Measurements from ENCODE around the gene UEVLD. TPM values are rescaled to one million over a fixed set of nuclear protein-coding genes. Genes with fewer than 3 reads are reported as not detected.
A peak's percentile ranks its signal among the peaks of the same experiment; 100 is the strongest.

The UEVLD gene
- total and polyA plus RNA-seq, 8 donors, result 4.9 to 40.6 (median 14.6) TPM

- Histone ChIP-seq H3K4me3 (no peak overlapping the region), H3K27ac (no peak overlapping the region), H3K9me3 (no peaks in the 10 kb centered on the region), H3K4me1 (peaks cover 12 to 44% (median 35%) of the 10 kb centered on the region in 4 donors), H3K36me3 (peaks cover 0 to 24% (median 19%) of the 10 kb centered on the region in 4 donors), H3K27me3 (no peaks in the 10 kb centered on the region)
- TF ChIP-seq EP300 (IDR thresholded peaks at IDR 0.05), result no peak
- TF ChIP-seq POLR2AphosphoS5 (IDR thresholded peaks at IDR 0.05), result no peak
- DNase-seq, result peak in 1 of 2 donors; percentile 20
- intact Hi-C loops (cut with DNase I; ENCODE audit: low total_unique reads), result no loop called here
- WGBS, 5 donors, result 50 to 66% (median 62%) methylated on average over 4 of the region's 4 CpGs
Measured at GRCh38 chr11:18522388-18522787, 66.1 kb downstream of the UEVLD start.

GRCh38 chr11:18521122-18521521 is 67.4 kb downstream of the UEVLD start:
- Histone ChIP-seq H3K9me3 (no peaks in the 10 kb centered on the region), H3K27ac (no peak overlapping the region), H3K36me3 (peaks cover 0 to 37% (median 30%) of the 10 kb centered on the region in 4 donors), H3K4me1 (peaks cover 12 to 42% (median 32%) of the 10 kb centered on the region in 4 donors), H3K27me3 (no peaks in the 10 kb centered on the region), H3K4me3 (no peak overlapping the region)
- intact Hi-C loops (cut with DNase I; ENCODE audit: low total_unique reads), result no loop called here
- 66 to 96% (median 90%) methylated on average over 3 of the region's 3 CpGs for WGBS, 5 donors
- DNase-seq, result no peak
- no peak for TF ChIP-seq POLR2AphosphoS5 (IDR thresholded peaks at IDR 0.05)

GRCh38 chr11:18502352-18502751 is 86.2 kb downstream of the UEVLD start:
- H3K27ac ChIP-seq, result no peak overlapping the region
- intact Hi-C loops (cut with DNase I; ENCODE audit: low total_unique reads), result no loop called here
- H3K4me3 ChIP-seq, result no peak overlapping the region
- no peaks in the 10 kb centered on the region for H3K4me1 ChIP-seq
- no peak for TF ChIP-seq POLR2AphosphoS5 (IDR thresholded peaks at IDR 0.05)
- no peak for TF ChIP-seq EP300 (IDR thresholded peaks at IDR 0.05)
- no peak for TF ChIP-seq POLR2A (IDR thresholded peaks at IDR 0.05)
- no peak for TF ChIP-seq CTCF (IDR thresholded peaks at IDR 0.05)
- H3K36me3 ChIP-seq, result peaks cover 50 to 95% (median 90%) of the 10 kb centered on the region in 4 donors
- no peaks in the 10 kb centered on the region for H3K9me3 ChIP-seq
- H3K27me3 ChIP-seq, result no peaks in the 10 kb centered on the region
- DNase-seq, result no peak

GRCh38 chr11:18501629-18502028 is 86.9 kb downstream of the UEVLD start:
- intact Hi-C loops (cut with DNase I; ENCODE audit: low total_unique reads), result no loop called here

GRCh38 chr11:18498039-18498438 is 90.5 kb downstream of the UEVLD start:
- Histone ChIP-seq H3K9me3 (no peaks in the 10 kb centered on the region), H3K27me3 (no peaks in the 10 kb centered on the region), H3K4me1 (peaks cover 0 to 12% (median 7%) of the 10 kb centered on the region in 4 donors), H3K27ac (no peak overlapping the region), H3K36me3 (peaks cover 33 to 88% (median 83%) of the 10 kb centered on the region in 4 donors), H3K4me3 (no peak overlapping the region)
- intact Hi-C loops (cut with DNase I; ENCODE audit: low total_unique reads), result no loop called here
- no peak for DNase-seq
- 86 to 97% (median 92%) methylated on average over 1 of the region's 1 CpG for WGBS, 5 donors
- TF ChIP-seq POLR2A (IDR thresholded peaks at IDR 0.05) (no peak), EP300 (IDR thresholded peaks at IDR 0.05) (no peak), CTCF (IDR thresholded peaks at IDR 0.05) (no peak), POLR2AphosphoS5 (IDR thresholded peaks at IDR 0.05) (no peak)

More at GRCh38 chr11:18501629-18502028, 86.9 kb downstream of the UEVLD start:
- Histone ChIP-seq H3K27me3 (no peaks in the 10 kb centered on the region), H3K4me3 (no peak overlapping the region), H3K4me1 (no peaks in the 10 kb centered on the region), H3K27ac (no peak overlapping the region), H3K36me3 (peaks cover 47 to 95% (median 88%) of the 10 kb centered on the region in 4 donors), H3K9me3 (no peaks in the 10 kb centered on the region)
- no peak for TF ChIP-seq POLR2AphosphoS5 (IDR thresholded peaks at IDR 0.05)
- no peak for TF ChIP-seq POLR2A (IDR thresholded peaks at IDR 0.05)
- TF ChIP-seq CTCF (IDR thresholded peaks at IDR 0.05), result no peak
- no peak for TF ChIP-seq EP300 (IDR thresholded peaks at IDR 0.05)
- DNase-seq, result no peak
- WGBS, 5 donors, result 95 to 100% (median 100%) methylated on average over 1 of the region's 1 CpG
